HT-29 (cell line): ENCODE results near the gene SLC25A22. TPM values are rescaled to one million over a fixed set of nuclear protein-coding genes. Genes with fewer than 3 reads are reported as not detected.
A peak's percentile ranks its signal among the peaks of the same experiment; 100 is the strongest.

Experiments
- DNase-seq: peaks from one replicate; pipeline ENCODE4 v3.0.0-alpha.2; 2015; ENCODE audit warnings: low spot score
- total RNA-seq: library from RNA; depleted of rRNA; stranded (reverse); fragments of >200 nt; shearing (Covaris generic); gene quantifications from 2 replicates; pipeline ENCODE4 v1.2.3, GENCODE V29; 2014

The SLC25A22 gene
- total RNA-seq, 1 experiment from 2014 or later = 82.6 TPM

DNA sequence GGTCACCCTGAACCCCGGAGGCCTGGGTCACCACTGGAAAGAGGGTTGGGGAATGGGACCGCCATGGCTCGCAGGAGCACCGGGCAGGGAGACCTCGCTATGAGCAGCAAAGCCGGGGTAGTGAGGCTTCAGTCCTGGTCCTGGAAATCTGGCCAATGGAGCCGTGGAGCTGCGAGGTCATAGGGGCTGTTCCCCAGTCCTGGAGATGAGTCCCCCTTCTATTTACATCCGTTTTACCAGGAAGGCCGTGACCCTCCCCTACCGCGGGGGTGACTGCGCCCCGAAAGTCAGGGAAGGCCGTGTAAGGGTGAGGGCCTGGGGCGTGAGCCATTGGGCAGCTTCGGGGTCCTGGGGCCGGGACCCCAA is 6.5 kb upstream of the SLC25A22 start:
- DNase-seq = no peak

DNA sequence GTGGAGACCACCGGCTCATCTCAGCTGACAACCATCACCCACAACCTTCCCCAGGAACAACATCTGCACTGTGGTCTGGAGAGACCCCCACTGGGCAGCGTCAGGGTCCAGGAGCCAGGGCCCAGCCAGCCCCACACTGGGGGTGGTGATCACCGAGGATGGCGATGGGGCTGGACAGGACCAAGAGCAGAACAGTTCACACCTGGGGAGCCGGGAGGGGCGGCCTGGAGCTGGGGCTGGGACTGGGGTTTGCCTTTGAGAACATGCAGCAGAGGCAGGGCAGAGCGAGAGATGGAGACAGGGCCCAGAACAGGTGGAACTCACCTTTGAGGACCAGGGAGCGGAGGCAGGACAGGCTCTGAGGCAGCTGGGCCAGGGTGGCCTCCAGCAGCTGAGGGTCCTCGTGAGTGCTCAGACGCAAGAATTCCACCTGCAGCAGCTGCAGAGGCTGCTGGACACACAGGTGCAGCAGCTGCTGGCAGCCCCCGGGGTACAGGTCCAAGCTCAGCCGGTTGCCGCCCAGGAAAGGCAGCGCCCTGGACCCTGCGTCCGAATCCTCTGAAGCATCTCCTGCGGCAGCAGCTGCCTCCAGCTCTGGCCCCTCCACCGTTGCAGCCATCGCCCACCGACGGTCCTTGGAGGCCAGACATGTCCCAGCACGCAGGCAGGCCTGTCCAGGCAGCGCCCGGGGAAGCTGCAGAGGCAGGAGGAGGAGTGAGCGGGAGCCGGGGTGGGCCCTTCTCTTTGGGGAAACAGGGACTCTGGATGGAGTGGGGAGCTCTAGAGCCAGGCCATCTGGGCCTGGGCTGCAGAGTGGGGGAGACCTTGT is 5.9 kb upstream of the SLC25A22 start:
- DNase-seq = no peak

- DNase-seq = no peak
Observed at GRCh38 chr11:803467-803742, 5.3 kb upstream of the SLC25A22 start.

- DNase-seq = no peak
Observed at GRCh38 chr11:802693-803466, 4.8 kb upstream of the SLC25A22 start.

DNA sequence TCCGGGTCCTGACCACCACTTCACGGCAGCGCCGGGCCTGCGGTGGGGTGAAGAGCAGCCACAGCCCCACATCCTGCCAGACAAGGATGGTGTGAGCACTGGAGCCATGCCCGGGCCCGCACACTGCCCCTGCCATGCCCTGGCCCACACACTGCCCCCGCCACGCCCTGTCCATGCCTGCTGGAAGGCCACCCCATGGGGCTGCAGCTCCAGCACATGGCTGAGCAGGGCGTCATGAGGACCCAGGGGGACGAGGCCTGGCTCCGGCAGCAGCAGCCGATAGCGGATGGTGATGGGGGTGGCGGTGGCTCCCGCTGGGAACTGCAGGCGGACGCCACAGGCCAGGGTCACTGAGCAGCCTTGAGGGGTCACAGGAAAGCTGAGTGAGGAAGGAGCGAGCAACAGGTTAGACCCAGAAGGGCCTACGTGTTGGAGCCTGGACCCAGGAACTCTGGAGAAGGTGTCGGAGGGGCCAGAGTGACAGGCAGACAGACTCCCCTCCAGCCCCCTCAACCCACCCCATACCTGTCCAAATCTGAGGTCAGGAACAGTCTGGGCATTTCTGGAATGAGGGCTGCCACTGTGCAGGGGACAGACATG is 4.0 kb upstream of the SLC25A22 start:
- no peak for DNase-seq

GRCh38 chr11:801097-801780 is 3.2 kb upstream of the SLC25A22 start:
- no peak for DNase-seq

- no peak for DNase-seq
Observed at GRCh38 chr11:800473-800872, 2.4 kb upstream of the SLC25A22 start.

DNA sequence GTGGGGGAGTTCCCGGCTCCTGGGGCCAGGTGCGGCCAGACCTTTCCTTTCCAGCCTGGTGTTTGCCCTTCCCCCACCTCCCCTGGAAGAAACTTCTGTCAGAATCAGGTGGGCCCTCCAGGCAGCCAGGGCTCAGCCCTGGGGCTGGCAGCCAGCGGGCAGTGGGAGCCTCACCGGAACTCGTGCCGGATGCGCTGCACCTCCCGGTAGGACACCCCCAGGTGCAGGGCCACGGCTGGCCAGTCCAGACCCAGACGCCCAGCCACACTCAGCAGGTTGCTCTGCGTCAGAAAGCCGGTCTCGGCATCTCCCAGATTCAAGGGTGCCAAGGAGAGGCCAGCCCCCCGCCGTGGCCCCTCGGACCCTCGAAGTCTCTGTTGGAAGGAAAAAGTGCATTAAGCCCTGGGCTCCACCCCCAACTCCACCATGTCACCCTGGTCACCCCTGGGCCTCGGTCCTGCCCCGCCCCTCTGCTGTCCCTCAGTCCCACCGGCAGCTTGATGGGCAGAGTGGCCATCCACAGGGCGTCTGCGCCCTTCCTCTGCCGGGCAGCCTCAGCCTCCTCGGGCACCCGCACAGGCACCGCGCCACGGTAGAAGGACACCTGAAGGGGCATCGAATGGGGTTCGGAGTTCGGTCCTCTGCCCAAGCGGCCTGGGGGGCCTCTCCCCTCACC is 1.7 kb upstream of the SLC25A22 start:
- DNase-seq = no peak

GRCh38 chr11:797296-798092 is 587 bp downstream of the SLC25A22 start:
- peak; percentile 84 for DNase-seq

- peak; percentile 59 for DNase-seq
Observed at GRCh38 chr11:796565-797295, 1.4 kb downstream of the SLC25A22 start.

GRCh38 chr11:795634-796564 is 2.2 kb downstream of the SLC25A22 start:
- peak; percentile 61 for DNase-seq

GRCh38 chr11:794766-795633 is 3.1 kb downstream of the SLC25A22 start:
- peak; percentile 50 for DNase-seq

- DNase-seq = no peak
Observed at GRCh38 chr11:794013-794765, 3.9 kb downstream of the SLC25A22 start.

GRCh38 chr11:793556-793955 is 4.5 kb downstream of the SLC25A22 start:
- no peak for DNase-seq

DNA sequence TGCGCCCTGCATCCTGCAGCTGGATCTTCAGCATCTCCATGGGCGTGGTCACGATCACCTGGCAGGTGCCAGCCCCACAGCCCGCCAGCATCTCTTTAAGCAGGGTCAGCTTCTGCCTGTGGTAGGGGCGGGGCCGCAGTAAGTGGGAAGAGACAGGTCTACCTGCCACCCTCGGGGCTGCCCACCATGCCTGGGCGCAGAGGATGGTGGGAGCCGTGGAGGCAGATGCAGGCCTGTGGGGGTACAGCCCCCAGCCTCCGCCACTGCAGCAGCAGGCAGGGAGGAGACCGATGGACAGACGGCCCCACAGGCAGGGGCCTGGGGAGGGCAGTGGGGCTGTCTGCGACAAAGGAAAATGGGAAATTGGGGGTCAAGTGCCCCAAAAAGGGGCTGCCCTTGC is 5.2 kb downstream of the SLC25A22 start:
- DNase-seq = no peak

DNA sequence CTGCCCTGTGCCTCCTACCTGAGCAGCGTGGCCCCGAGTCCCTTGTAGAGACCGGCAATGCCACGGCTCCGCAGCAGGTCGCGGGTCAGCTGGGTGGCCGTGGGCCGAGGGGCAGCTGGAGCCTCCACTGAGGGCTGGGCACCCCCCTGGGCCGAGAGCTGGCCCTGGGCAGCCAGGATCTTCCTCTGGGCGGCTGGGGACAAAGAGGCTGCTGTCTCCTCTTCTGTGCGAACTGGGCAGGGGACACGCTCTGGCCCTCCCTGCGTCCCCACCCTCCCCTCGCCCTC is 5.6 kb downstream of the SLC25A22 start:
- DNase-seq = no peak
